ENCODE data around the gene PRSS57. TPM values are rescaled to one million over a fixed set of nuclear protein-coding genes. Genes with fewer than 3 reads are reported as not detected.

PRSS57 gene
- total RNA-seq, 6 experiments from 2014 or later, result 0.20 TPM; not detected in 5

DNA sequence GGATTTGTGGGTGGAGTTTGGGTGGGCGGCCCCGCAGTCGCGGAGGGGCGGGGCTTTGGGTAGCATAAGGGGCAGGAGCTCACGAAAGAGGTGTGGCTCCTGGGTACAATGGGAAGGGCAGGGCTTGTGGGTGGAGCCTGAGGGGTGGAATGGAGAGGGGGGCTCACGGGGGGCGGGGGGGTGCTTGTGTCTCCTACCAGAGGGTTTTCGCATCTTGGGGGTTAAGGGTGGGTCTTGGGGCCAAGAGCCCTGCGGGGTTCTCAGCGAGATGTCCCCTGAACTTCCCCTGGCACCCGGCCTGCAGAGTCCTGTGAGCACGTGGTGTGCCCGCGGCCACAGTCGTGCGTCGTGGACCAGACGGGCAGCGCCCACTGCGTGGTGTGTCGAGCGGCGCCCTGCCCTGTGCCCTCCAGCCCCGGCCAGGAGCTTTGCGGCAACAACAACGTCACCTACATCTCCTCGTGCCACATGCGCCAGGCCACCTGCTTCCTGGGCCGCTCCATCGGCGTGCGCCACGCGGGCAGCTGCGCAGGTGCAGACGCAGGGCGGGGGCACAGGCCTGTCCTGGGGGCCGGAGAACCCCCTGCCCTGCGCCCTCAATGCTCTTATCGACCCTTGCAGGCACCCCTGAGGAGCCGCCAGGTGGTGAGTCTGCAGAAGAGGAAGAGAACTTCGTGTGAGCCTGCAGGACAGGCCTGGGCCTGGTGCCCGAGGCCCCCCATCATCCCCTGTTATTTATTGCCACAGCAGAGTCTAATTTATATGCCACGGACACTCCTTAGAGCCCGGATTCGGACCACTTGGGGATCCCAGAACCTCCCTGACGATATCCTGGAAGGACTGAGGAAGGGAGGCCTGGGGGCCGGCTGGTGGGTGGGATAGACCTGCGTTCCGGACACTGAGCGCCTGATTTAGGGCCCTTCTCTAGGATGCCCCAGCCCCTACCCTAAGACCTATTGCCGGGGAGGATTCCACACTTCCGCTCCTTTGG is 13.9 kb downstream of the PRSS57 start:
- Histone ChIP-seq H3K27me3 (no peaks in the 10 kb centered on the region), H3K4me3 (peak overlapping the region in 2 of 3 donors; percentile 34 to 83)
- WGBS (ENCODE audit: insufficient coverage, low coverage, low lambda C conversion rate, missing lambda C conversion rate), result 3% methylated on average over 6 of the region's 54 CpGs

DNA sequence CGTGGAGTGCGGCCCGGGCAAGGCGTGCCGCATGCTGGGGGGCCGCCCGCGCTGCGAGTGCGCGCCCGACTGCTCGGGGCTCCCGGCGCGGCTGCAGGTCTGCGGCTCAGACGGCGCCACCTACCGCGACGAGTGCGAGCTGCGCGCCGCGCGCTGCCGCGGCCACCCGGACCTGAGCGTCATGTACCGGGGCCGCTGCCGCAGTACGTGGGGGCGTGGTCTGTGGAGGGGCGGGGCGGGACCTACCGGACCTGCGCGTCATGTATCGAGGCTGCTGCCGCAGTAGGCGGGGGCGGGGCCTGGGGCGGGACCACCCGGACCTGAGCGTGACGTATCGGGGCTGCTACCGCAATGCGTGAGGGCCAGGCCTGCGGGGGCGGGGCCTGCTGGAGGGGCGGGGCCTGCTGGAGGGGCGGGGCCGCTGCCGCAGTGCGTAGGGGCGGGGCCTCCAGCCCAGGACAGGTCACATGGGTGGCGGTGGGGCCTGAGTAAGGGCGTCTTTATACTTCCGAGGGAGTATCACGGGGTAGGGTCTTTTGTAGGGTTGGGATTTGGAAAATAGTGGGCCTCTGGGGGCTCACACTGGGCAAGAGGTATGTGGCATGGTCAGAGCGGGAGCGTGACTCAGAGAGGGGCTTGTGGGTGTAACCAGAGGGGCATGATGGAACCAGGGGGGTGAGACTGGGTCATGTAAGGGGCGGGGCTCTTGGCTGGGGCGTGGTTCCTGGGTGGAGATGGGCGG is 14.8 kb downstream of the PRSS57 start:
- peak; percentile 100 for DNase-seq
- H3K27ac ChIP-seq, result peak overlapping the region; percentile 74 to 87 (median 80)
- H3K27me3 ChIP-seq, result no peaks in the 10 kb centered on the region
- TF ChIP-seq, protein P1, sequence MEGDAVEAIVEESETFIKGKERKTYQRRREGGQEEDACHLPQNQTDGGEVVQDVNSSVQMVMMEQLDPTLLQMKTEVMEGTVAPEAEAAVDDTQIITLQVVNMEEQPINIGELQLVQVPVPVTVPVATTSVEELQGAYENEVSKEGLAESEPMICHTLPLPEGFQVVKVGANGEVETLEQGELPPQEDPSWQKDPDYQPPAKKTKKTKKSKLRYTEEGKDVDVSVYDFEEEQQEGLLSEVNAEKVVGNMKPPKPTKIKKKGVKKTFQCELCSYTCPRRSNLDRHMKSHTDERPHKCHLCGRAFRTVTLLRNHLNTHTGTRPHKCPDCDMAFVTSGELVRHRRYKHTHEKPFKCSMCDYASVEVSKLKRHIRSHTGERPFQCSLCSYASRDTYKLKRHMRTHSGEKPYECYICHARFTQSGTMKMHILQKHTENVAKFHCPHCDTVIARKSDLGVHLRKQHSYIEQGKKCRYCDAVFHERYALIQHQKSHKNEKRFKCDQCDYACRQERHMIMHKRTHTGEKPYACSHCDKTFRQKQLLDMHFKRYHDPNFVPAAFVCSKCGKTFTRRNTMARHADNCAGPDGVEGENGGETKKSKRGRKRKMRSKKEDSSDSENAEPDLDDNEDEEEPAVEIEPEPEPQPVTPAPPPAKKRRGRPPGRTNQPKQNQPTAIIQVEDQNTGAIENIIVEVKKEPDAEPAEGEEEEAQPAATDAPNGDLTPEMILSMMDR (IDR thresholded peaks at IDR 0.05), result peak; percentile 37 to 64 (median 44)
- peak; percentile 95 for TF ChIP-seq POLR2A (IDR thresholded peaks at IDR 0.05)
- peaks cover 0 to 11% (median 0%) of the 10 kb centered on the region in 4 donors for H3K4me1 ChIP-seq
- peak overlapping the region; percentile 69 to 83 (median 69) for H3K4me3 ChIP-seq
- intact Hi-C loops (cut with DNase I), result no loop called here
- no peaks in the 10 kb centered on the region for H3K9me3 ChIP-seq
- peak; percentile 87 to 95 (median 92) for ATAC-seq
- 3% methylated on average over 10 of the region's 70 CpGs for WGBS (ENCODE audit: insufficient coverage, low coverage, low lambda C conversion rate, missing lambda C conversion rate)
- H3K36me3 ChIP-seq, result no peaks in the 10 kb centered on the region

More for the DNA sequence above, 13.9 kb downstream of the PRSS57 start:
- intact Hi-C loops (cut with DNase I), result no loop called here
- DNase-seq, result peak in 2 of 3 donors; percentile 93 to 95
- H3K9me3 ChIP-seq, result no peaks in the 10 kb centered on the region
- peak overlapping the region in 1 of 3 donors; percentile 48 for H3K27ac ChIP-seq
- TF ChIP-seq POLR2A (IDR thresholded peaks at IDR 0.05), result no peak
- TF ChIP-seq, protein P1 (IDR thresholded peaks at IDR 0.05), result no peak
- ATAC-seq, result no peak
- H3K36me3 ChIP-seq, result no peaks in the 10 kb centered on the region
- peaks cover 0 to 11% (median 0%) of the 10 kb centered on the region in 4 donors for H3K4me1 ChIP-seq

DNA sequence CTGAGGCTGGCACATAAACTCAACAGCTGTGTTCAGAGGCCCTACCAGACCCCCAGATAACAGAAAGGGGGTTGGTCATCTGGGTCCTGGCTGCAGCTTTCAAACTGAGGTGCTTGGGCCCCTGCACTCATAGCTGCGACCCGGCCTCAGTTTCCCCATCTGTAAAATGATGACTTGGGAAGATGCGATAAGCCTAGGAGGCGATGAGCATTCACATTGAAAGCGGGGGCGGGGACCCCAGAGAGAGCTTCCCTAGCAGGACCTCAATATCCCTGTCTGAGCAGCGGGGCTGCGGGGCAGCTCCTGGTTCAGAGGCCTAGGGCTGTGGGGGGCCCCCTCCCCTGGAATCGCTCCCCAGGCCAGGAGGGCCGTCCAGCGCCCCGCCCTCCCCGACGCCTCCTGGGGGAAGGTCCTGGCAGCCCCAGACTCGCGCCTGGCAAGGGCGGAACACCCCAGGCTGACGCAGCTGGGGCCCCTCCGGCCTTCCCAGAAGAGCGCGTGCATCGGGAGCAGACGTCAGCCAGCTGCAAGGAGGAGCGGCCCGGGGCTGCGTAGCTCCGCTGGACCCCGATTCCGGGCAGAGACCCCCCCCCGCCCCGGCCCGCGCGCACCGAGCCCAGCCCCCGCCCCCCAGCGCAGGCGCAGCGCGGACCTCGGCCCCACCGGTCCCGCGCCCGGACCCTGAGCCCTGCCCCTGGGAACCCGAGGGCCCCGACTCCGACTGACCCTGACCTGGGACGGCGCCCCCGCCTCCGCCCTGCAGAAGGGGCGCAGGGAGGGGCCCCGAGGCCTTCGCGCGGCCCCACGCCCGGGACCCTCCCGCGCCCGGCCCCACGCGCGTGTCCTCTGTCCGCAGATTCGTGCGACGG is 15.6 kb downstream of the PRSS57 start:
- H3K9me3 ChIP-seq, result no peaks in the 10 kb centered on the region
- peak in 2 of 3 donors; percentile 59 to 73 for DNase-seq
- H3K27me3 ChIP-seq, result no peaks in the 10 kb centered on the region
- peak in 1 of 4 donors; percentile 1 for ATAC-seq
- no peaks in the 10 kb centered on the region for H3K36me3 ChIP-seq
- TF ChIP-seq, protein P1 (IDR thresholded peaks at IDR 0.05), result no peak
- TF ChIP-seq POLR2A (IDR thresholded peaks at IDR 0.05), result no peak
- intact Hi-C loops (cut with DNase I), result no loop called here
- 40% methylated on average over 2 of the region's 69 CpGs for WGBS (ENCODE audit: insufficient coverage, low coverage, low lambda C conversion rate, missing lambda C conversion rate)
- H3K4me3 ChIP-seq, result peak overlapping the region; percentile 69 to 83 (median 69)
- H3K27ac ChIP-seq, result peak overlapping the region; percentile 74 to 87 (median 80)
- peaks cover 0 to 11% (median 0%) of the 10 kb centered on the region in 4 donors for H3K4me1 ChIP-seq
